GM21367 (cell line): ENCODE results near the gene METTL3.

Source experiments
- ATAC-seq: cut with Tn5 transposase; IDR thresholded peaks from one replicate; pipeline ENCODE4 v1.9.1; 2021; ENCODE audit not compliant: unreplicated experiment

METTL3 gene

DNA sequence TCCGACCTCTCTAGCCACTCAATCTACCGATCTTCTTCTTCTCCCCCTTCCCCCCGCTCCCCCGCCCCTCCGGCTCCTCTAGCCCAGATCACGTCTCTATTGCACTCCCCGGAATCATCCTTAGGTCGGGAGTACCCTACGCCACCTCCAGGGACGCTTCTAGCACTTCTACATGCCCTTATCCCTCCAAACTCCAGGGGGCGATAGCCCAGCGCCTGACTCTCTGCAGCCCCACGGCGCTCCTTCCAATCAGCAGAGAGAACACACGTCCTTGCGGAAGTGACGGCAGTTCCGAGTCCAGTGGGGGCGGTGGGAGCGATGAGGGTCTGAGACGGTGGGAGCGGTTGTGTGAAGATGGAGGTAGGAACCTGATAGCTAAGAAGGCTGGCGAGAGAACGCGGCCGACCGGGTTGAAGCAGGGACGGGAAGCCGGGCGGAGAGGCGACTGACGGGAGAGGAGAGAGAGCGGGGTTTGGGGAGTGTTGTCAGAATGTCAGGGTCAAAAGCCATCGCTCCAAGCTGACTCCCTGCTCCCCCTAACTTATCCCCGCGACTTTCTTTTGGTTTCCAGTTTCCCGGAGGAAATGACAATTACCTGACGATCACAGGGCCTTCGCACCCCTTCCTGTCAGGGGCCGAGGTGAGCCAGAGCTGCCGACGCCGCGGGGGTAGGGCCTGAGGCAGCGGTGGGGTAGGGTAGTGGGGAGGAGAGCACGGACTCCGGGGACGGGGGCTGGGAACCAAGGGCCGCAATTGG lies 34.0 kb downstream of the METTL3 start, which contains the start of the genes RAB2B and TOX4:
RAB2B (minus strand) TSS at position 35 of the 757 bp plus-strand sequence. CDS start 87 bp downstream, outside the sequence.
TOX4 (plus strand) TSS at position 271 of the 757 bp plus-strand sequence; CDS start at position 355, 84 bp downstream.
- ATAC-seq, result peak; percentile 99

DNA sequence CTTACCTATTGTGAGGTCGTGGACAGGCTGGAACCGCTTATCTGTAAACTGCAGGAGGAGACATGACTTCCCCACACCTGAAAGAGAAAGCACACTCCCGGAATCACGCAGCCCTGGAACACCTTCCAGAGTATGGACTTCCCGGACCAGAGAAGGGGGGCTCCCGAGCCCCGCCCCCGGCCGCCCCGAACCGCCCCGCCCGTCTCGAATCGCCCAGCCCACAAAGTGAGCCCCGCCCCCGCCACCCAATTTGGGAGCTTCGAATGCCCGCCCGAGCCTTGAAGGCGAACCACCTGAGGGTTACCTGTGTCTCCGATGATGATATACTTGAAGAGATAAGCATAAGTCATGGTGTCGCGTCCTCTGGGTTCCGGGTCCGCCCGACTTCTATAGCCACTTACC lies 34.6 kb downstream of the METTL3 start:
- peak; percentile 23 for ATAC-seq

DNA sequence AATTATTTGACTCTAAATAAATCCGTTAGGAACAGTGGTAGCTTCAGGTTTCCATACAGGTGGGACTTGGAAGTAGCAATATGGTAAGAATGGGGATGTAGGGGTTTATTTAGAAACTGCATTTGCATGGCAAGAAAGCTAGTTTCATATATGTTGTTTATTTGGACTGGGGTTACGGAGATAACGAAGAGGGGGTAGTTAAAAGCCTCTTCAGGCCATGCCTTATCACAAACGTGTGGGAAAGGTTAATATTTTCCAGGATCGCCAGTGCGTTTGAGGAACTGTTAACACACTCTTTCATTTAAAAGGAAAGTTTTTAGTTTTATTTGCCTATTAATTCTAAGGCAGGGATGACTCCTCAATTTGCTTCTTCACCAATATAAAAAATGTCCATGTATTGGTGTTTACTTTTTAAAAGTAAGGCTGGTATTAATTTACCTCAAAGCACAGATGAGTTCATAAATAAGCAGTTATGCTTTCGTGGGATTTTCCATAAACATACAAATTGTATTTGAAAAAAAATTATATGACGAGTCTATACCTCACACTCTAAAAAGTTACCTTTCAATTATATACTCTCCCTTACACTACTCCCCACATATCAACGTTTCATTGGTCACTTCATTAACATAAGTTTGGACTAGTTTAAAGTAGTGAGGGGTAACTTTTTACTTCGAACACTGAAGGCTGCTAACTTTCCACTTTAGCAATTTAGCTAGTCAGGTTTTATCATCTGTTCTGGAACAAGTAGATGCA lies 35.2 kb downstream of the METTL3 start:
- no peak for ATAC-seq

DNA sequence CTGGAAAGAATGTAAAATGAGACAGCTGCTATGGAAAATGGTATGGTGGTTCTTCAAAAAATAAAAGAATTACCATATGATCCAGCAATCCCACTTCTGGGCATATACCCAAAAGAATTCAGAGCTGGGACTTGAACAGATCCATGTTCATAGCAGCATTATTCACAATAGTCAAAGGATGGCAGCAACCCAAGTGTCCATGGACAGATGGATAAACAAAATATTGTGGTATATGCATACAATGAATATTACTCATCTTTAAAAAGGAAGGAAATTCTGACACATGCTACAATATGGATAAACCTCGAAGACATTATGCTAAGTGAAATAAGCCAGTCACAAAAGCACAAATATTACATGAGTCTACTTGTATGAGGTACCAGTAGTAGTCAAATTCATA lies 43.5 kb downstream of the METTL3 start:
- ATAC-seq, result no peak

DNA sequence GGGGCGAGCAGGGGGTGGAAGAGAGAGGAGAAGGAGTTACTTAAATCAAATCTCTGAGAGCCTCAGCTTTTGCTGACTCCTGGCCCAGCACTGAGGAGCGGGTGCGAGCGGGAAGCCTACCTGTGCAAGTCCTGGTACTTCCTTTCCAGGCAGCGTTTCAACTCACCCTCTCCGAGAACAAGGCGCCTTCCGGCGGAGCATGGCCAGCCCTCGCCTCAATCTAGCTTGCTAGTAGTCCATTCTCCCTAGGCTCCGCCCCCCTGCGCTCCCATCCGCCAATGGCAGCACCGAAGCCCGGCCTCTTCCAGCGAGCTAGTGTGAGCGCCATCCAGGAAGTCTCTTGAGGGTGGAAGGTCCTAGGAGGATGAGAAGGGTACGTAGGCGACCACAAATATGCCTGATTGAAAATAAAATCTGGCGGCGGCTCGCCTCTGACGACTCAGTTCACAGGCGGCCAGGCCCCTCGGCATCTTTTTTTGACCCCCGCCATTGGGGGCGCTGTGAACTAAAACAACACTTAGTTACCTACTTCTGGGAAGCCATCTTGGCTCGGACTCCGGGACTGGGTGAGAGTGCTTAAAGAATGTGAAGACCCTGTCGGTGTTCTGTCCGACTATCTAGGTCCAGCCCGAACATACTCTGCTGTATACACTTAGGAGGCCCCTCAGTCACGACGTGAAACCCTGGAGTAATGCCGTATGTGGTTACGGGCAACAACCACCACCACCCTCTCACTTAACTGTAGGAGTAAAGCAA lies 55.0 kb downstream of the METTL3 start, which contains the start of gene CHD8:
CHD8 (minus strand) TSS at position 212 of the 756 bp plus-strand sequence. CDS start 24,480 bp downstream, outside the sequence.
- peak; percentile 94 for ATAC-seq

DNA sequence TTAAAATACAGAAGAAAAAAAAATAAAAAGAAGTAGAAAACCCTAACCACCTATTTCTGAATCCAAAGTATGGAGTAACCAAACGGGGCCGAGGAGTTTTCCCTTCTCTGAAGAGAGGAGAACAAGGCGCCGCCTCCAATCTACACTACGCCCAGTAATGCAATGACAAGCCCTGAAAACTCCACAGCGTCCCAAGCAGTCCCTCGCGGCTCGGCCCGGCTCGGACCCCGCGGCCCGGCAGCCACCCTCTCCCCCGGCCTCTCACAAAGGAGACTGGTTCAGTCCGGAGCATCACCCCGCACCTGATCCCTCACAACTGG lies 55.6 kb downstream of the METTL3 start:
- ATAC-seq, result no peak

DNA sequence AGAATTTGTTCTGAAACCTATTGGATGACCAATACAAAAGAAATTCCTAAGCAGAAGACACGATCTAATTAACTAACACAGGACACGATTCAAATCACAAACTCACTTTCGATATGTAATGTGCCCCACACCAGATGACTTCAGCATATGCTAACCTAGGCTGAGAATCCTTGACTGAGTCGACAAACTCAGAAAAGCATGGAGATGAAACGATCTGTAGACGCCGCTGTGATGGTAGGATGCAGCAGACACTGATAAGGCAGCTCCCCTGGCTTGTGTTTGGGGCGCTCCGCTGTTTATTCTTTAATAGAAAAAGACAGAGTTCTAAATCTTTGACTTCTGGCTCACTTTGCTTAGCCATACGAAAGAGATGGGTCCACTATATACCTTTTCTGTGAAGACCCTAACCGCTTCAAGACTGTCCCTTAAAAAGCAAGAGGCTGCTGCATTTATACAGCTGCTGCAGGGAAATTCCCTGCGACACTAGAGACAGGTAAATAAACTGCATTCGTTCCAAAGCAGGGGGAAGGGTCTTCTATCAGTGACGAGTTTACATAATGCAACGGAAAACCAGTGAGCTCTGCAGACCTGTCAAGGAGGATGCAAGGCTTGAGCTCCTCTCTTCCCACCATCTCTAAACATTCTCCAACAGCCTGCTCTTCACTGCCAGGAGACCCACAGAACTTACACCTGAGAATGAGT lies 56.1 kb downstream of the METTL3 start:
- no peak for ATAC-seq

DNA sequence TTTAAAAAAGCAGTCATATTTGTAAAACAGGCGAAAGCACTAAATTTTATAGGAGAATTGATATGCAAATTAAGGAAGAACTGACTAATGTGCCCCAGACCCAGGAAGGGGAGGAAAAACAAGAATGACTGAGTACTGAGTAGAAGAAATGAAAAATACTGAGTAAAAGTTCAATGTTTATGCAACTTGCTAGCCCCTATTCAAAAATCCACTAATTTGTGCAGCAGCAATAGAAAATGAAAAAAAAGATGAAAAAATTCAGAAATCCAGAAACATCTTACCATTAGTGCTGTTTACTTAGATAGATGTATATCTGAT lies 61.3 kb downstream of the METTL3 start:
- no peak for ATAC-seq
